ENCODE results near the gene YWHAQ.
A peak's percentile ranks its signal among the peaks of the same experiment; 100 is the strongest.
"Not testable (repeated sequence)": the region's sequence is repeated elsewhere in the genome, so short reads cannot be mapped to it uniquely, and the experiment has no call there.

Gene YWHAQ

DNA sequence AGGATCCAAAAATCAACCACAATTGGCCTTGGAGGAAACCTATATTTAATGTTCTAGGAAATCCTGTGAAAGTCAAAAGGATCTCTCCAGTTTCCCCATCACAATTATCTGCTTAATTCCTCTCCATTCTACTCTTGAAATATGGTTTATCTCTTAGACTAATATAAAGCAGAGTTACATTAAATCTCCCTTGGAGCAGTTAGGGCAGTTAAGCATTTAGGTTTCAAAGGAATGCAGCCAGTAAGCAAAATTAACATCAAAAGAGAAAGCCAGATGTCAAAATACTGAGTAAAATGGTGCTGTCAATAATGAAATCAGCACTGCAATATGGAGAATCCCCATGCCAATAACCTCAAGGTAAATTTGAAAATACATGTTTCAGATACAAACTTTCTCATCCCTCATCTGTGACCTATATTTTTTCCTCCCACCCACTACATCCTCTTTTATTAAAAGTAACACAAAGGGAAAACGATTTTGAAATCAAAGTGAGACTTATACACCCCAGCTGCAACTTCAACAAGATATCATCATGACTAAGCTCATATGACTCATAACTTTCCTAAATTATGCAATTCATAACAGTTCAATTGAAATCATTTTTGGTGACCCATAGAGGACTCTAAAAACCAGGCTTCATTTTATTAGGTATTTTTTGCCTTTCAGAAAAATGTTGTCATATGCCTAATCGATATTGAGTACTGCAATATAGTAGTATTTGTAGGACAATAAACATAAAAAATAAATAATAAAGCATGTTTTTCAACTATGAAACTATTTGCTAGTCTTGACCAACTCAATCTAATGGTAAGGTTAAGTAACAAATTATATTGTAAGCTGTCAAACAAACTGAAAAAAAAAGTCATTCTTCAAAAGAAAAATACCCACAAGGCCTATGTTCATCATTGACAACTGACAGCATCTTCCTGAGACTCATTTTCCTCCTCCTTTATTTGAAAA is 78.3 kb downstream of the YWHAQ start:
- TF ChIP-seq POLR2A (IDR thresholded peaks at IDR 0.05; ENCODE audit: low read depth, low read length) = no peak
- no peak for DNase-seq (ENCODE audit: insufficient read length, low spot score)
- peak; percentile 68 for FAIRE-seq

DNA sequence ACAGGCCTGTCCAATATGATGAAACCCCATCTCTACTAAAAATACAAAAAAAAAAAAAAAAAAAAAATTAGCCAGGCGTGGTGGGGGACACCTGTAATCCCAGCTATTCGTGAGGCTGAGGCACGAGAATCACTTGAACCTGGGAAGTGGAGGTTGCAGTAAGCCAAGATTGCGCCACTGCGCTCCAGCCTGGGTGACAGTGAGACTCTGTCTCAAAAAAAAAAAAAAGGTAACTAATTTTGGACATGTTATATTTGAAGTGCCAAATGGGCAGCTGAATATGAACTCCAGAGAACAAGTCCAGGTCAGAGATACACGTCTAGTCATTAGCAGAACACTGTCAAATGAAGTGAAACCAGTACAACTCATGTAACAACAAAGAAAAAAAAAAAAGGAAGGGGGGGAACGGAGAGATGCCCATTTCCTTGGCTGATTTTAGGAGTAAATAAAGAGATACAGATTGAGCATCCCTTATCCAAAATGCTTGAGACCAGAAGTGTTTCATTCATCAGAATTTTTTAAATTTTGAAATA is 79.9 kb downstream of the YWHAQ start:
- not testable (repeated sequence) for DNase-seq (ENCODE audit: insufficient read length, low spot score); FAIRE-seq

DNA sequence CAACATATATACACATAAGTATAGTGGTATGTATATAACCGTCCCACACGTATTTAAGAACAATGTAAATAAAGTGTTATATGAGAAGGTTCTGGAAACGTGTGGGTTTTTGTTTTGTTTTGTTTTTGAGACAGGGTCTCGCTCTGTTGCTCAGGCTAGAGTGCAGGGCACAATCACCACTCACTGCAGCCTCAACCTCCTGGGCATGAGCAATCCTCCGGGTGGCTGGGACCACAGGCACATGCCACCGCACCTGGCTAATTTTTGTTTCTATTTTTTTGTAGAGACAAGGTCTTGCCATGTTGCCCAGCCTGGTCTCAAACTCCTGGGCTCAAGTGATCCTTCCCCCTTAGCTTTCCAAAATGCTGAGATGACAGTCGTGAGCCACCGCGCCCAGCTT is 81.4 kb downstream of the YWHAQ start:
- TF ChIP-seq POLR2A (IDR thresholded peaks at IDR 0.05; ENCODE audit: low read depth, low read length) = no peak
- DNase-seq (ENCODE audit: insufficient read length, low spot score) = no peak
- no peak for FAIRE-seq

DNA sequence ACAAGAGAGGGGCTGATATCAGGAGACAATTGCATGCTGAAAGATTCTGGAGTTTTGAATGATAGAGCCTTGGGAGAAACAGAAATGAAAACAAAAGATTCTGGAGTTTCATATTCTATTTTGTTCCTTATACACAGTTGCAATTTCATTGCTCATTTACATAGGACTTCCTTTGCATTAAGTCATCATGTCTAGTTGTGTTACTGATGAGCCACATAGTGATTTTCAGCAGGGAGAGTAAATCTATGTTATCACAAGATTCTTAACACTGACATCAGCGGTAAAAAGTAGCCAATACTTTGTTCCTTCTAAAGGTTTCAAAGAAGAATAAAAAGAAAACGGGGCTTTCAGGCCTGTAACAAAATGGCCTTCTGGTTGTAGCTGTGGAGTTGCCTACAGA is 82.3 kb downstream of the YWHAQ start:
- DNase-seq (ENCODE audit: insufficient read length, low spot score) (no peak), FAIRE-seq (no peak)
- no peak for TF ChIP-seq POLR2A (IDR thresholded peaks at IDR 0.05; ENCODE audit: low read depth, low read length)

DNA sequence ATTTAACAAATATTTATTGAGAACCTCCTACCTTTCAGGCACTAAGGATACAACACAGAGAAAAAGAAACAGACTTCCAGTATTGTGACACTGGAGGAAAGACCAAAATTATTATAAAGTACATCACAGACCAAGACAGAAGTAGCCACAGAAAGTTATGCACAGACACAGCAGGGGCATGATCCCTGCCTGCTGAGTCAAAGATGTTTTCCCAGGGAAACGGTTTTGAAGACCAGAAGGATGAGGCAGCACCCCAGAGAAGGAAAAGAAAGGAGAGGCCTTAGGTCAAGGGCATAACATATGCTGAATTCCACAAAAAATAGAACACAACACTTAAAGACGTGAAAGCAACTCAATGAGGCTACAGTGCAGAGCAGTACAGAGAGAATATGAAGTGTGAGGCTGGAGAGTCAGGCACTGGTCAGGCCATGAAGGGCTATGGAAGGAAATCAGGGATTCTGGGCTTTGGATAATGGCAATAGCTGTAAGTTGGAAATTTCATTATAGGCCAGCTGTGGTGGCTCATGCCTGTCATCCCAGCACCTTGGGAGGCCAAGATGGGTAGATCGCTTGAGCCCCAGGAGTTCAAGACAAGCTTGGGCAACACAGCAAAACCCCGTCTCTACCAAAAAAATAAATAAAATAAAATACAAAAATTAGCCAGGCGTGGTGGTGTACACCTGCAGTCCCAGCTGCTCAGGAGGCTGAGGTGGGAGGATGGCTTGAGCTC is 83.4 kb downstream of the YWHAQ start:
- DNase-seq (ENCODE audit: insufficient read length, low spot score) = peak; percentile 49
- FAIRE-seq = peak; percentile 82
- TF ChIP-seq POLR2A (IDR thresholded peaks at IDR 0.05; ENCODE audit: low read depth, low read length) = no peak

DNA sequence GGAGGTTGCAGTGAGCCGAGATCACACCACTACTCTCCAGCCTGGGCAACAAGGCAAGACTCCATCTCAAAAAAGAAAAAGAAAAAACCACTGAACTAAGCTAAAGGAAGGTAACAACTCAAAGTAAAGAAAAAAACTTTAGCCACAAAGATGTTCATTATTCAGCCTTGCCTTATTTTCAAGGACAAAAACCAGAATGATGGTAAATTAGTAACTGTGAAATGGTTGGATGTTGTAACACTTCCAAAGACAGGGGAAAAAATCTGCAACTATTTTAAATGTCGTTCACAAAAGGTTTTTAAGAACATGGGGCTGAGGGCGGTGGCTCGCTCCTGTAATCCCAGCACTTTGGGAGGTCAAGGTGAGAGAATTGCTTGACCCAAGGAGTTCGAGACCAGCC is 85.3 kb downstream of the YWHAQ start:
- FAIRE-seq (no peak), DNase-seq (ENCODE audit: insufficient read length, low spot score) (no peak)
- no peak for TF ChIP-seq POLR2A (IDR thresholded peaks at IDR 0.05; ENCODE audit: low read depth, low read length)

DNA sequence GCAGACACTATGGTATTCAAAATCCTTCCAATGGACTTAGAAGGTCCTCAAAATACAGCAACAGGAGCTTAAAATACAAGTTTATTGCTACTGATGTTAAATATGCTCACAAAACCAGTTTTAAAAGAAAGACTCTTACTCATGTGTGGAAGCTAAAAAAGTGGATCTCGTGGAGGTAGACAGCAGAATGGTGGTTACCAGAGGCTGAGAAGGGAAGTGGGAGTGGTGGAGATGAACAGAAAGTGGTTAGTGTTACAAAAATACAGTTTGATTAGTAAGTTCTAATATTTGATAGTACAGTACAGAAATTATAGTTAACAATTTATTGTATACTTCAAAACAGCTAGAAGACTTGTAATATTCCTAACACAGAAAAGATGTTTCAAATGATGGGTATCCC is 87.2 kb downstream of the YWHAQ start:
- no peak for TF ChIP-seq POLR2A (IDR thresholded peaks at IDR 0.05; ENCODE audit: low read depth, low read length)
- DNase-seq (ENCODE audit: insufficient read length, low spot score) (no peak), FAIRE-seq (no peak)

DNA sequence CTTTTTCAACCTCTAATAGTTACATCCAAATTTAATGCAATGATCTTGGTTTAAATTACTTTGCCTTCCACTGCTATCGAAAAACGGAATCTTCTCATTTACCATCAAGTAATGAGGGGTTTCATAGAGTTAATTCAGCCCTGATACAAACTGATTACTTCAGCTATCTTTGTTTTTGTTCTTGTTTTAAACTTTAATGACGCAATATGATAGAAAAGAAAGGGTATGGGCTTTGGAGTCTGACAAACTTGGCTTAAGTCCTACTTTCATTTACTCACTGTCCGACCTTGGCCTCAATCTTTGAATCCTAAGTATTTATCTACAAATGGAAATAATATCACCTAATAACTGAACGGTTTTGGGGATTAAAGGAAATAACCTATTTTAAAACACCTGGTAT is 91.3 kb downstream of the YWHAQ start:
- DNase-seq (ENCODE audit: insufficient read length, low spot score) (no peak), FAIRE-seq (peak; percentile 43)
- TF ChIP-seq POLR2A (IDR thresholded peaks at IDR 0.05; ENCODE audit: low read depth, low read length) = no peak

DNA sequence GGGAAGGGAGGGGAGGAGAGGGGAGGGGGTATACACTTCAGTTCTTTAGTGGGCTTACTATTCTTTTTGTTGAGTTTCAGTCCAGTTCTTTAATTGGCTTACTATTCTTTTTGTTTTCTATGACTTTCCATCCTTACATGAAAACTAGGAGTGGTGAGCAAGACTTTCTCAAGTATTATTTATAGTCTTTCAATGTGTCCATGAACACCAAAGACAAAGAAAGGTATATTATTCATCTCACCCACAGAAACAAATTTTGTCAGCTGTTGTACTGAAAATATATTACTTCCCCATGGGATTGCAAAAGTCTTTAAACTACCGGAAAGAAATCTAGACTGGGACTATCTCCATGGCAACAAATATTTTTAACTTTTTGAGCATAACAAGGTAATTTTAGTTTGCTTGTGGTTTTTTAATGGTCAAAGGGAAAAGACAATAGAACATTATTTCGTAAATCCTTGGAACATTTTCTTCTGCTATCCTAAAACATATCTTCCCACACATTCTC is 92.7 kb downstream of the YWHAQ start:
- FAIRE-seq = peak; percentile 91
- no peak for TF ChIP-seq POLR2A (IDR thresholded peaks at IDR 0.05; ENCODE audit: low read depth, low read length)
- no peak for DNase-seq (ENCODE audit: insufficient read length, low spot score)

DNA sequence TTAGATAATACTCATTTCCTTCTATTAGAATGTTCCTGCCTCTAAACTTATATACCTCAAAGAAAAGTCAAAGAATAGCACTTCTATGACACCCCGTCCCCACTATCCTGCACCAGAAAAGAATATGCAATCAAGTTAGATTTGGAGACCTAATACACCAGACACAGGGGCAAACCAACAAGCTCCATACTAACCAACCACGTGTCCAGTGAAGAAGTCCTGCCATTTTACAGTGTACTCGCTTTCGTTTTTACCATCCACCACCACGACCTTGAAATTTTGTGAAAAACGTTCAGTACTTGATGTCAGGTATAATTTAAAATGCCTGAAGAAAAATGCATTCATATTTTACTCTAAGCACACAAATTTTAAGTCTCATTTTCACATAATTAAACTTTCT is 94.3 kb downstream of the YWHAQ start:
- TF ChIP-seq POLR2A (IDR thresholded peaks at IDR 0.05; ENCODE audit: low read depth, low read length) = no peak
- no peak for DNase-seq (ENCODE audit: insufficient read length, low spot score)
- FAIRE-seq = no peak

DNA sequence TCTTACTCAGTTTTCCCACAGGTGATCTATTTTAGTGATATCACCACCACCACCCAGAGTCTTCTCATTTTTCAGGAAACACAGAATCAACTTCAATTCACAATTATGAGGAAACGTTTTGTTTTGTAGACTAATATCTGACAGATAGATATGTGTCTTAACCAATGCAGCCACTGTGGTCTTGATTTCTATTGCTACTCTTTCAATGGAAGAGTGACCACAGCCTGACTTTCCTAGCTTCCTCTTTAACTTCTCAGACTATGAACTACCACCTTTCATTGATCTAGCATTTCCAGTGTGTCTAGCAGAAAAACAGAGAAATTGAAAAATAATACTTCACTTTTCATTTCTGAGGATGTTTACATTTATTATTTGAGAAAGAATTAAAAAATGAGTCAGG is 95.6 kb downstream of the YWHAQ start:
- FAIRE-seq (no peak), DNase-seq (ENCODE audit: insufficient read length, low spot score) (no peak)
- TF ChIP-seq POLR2A (IDR thresholded peaks at IDR 0.05; ENCODE audit: low read depth, low read length) = no peak

Measured in H54 (cell line).